HepG2 (cell line): ENCODE data around the gene CD300LG. TPM values are rescaled to one million over a fixed set of nuclear protein-coding genes. Genes with fewer than 3 reads are reported as not detected.

Experiments
- GMEB2 ChIP-seq: IDR thresholded peaks from 2 replicates; pipeline ENCODE4 v1.6.1; 2016; ENCODE audit warnings: missing biosample characterization, missing genetic modification reagents, low read depth
- IKZF1 ChIP-seq: fragments of 450-650 bp; IDR thresholded peaks from 2 replicates; pipeline ENCODE4 v1.7.1; 2016
- LCORL ChIP-seq, 2 experiments: fragments of 450-650 bp in 1 of 2; sonication (generic) in 1 of 2; formaldehyde crosslinking in 1 of 2; IDR thresholded peaks; 2 replicates each; pipeline versions ENCODE4 v1.5.0 to v1.6.1; 2017 to 2020; ENCODE audit warnings: antibody characterized with exemption in 1 of 2, missing genetic modification reagents in 1 of 2
- MTERF4 ChIP-seq: sonication (generic); formaldehyde crosslinking; IDR thresholded peaks from 2 replicates; pipeline ENCODE4 v1.8.0; 2023; ENCODE audit warnings: mild to moderate bottlenecking, missing genetic modification reagents
- MZF1 ChIP-seq: sonication (generic); formaldehyde crosslinking; IDR thresholded peaks from 2 replicates; pipeline ENCODE4 v1.8.1; 2023; ENCODE audit warnings: mild to moderate bottlenecking, missing genetic modification reagents, borderline replicate concordance
- NFIB ChIP-seq: sonication (generic); formaldehyde crosslinking; IDR thresholded peaks from 2 replicates; pipeline ENCODE4 v1.9.0; 2021; ENCODE audit warnings: missing genetic modification reagents, mild to moderate bottlenecking, borderline replicate concordance
- PREB ChIP-seq: sonication (generic); formaldehyde crosslinking; IDR thresholded peaks from 2 replicates; pipeline ENCODE4 v1.4.0; 2020; ENCODE audit warnings: missing genetic modification reagents
- RAD51 ChIP-seq: fragments of 450-650 bp; IDR thresholded peaks from 2 replicates; pipeline ENCODE4 v1.6.1; 2016; ENCODE audit warnings: borderline replicate concordance
- SIN3A ChIP-seq: IDR thresholded peaks from 2 replicates; pipeline ENCODE4 v1.6.1; 2011; ENCODE audit warnings: low read depth, mild to moderate bottlenecking, control low read depth, low read length, borderline replicate concordance
- ZBTB40 ChIP-seq, 2 experiments: fragments of 450-650 bp in 1 of 2; sonication (generic) in 1 of 2; formaldehyde crosslinking in 1 of 2; IDR thresholded peaks; 2 replicates each; pipeline versions ENCODE4 v1.6.1 to v1.8.0; 2016 to 2022; ENCODE audit warnings: antibody characterized with exemption in 1 of 2, mild to moderate bottlenecking in 1 of 2, missing genetic modification reagents in 1 of 2
- ZNF746 ChIP-seq: sonication (generic); formaldehyde crosslinking; IDR thresholded peaks from 2 replicates; pipeline ENCODE4 v1.8.0; 2022; ENCODE audit warnings: mild to moderate bottlenecking, missing genetic modification reagents
- ZNF800 ChIP-seq: sonication (generic); formaldehyde crosslinking; IDR thresholded peaks from 2 replicates; pipeline ENCODE4 v1.4.0; 2020; ENCODE audit warnings: missing genetic modification reagents
- polyA plus RNA-seq, 8 experiments: library from polyadenylated mRNA; depleted of rRNA in 3 of 8; stranded (reverse) in 7 of 8; unstranded in 1 of 8; fragments of >200 nt; fragmentation: Illumina TruSeq in 4 of 8; extraction: Trizol in 4 of 8; gene quantifications; 2 replicates each; pipeline versions ENCODE4 v1.2.1 to v1.2.3, GENCODE V29; 2011 to 2016; ENCODE audit warnings: low read depth in 4 of 8, missing spikeins in 1 of 8, mixed read lengths in 1 of 8; ENCODE audit not compliant: insufficient read depth in 1 of 8
- total RNA-seq, 5 experiments: library from RNA; depleted of rRNA; stranded (reverse); fragments of >200 nt; fragmentation: Illumina TruSeq; extraction: Trizol; gene quantifications; 2 replicates each; pipeline ENCODE4 v1.2.3, GENCODE V29; 2016; ENCODE audit warnings: low read depth in 1 of 5

CD300LG gene
- total and polyA plus RNA-seq, 2 of the 13 experiments (the other 11 are each of a cell fraction or from before 2014, with no cell fraction given): not detected

GRCh38 chr17:43912635-43913304 is 65.8 kb downstream of the CD300LG start (continued):
- no peak for TF ChIP-seq ZBTB40 (IDR thresholded peaks at IDR 0.05)
- no peak for TF ChIP-seq ZBTB40 (CRISPR knock-in tag; IDR thresholded peaks at IDR 0.05)
- TF ChIP-seq ZNF800 (CRISPR knock-in tag): no peak
- no peak for TF ChIP-seq SIN3A
- peak; percentile 40; the same call in 1 of the 2 replicates for TF ChIP-seq RAD51
- TF ChIP-seq IKZF1: peak; percentile 88; the same call in 1 of the 2 replicates
- no peak for TF ChIP-seq NFIB (CRISPR knock-in tag)
- TF ChIP-seq ZNF746 (CRISPR knock-in tag): no peak
- TF ChIP-seq GMEB2 (CRISPR knock-in tag): no peak
- no peak for TF ChIP-seq PREB
- TF ChIP-seq LCORL (IDR thresholded peaks at IDR 0.05): peak; percentile 58; the same call in 1 of the 2 replicates
- TF ChIP-seq LCORL (CRISPR knock-in tag; IDR thresholded peaks at IDR 0.05): no peak
- no peak for TF ChIP-seq MZF1 (CRISPR knock-in tag)
- TF ChIP-seq MTERF4: no peak
